SK-N-SH (cell line): ENCODE measurements around the gene RAB6A. TPM values are rescaled to one million over a fixed set of nuclear protein-coding genes. Genes with fewer than 3 reads are reported as not detected.

Experiments used
- CTCF ChIA-PET: fragments of 300-600, 350-600 bp; formaldehyde crosslinking; extraction: SDS; loops from one replicate; lab custom pipeline; 2021; lab: Yijun Ruan, JAX
- POLR2A ChIA-PET: fragments of 350-600 bp; sonication (Branson Sonifier 250); formaldehyde crosslinking; extraction: SDS; loops from one replicate; lab custom pipeline; 2020; ENCODE audit warnings: antibody characterized with exemption, inconsistent platforms; lab: Yijun Ruan, JAX
- DNase-seq: peaks from one replicate; pipeline ENCODE4 v3.0.0; 2012
- H2AFZ ChIP-seq: fragments of 200-600 bp; sonication (generic); 2 replicates; pipeline ENCODE4 v1.8.1; 2016; ENCODE audit warnings: antibody characterized with exemption, mild to moderate bottlenecking, low read depth
- H3F3A ChIP-seq: fragments of 200-600 bp; sonication (generic); replicated peaks from 2 replicates; pipeline ENCODE3; 2016; ENCODE audit warnings: antibody characterized with exemption, mild to moderate bottlenecking; ENCODE audit not compliant: insufficient read depth
- H3K27ac ChIP-seq, 2 experiments: fragments of 200-500 bp in 1 of 2; fragments of 200-600 bp in 1 of 2; sonication (Bioruptor generic) in 1 of 2; sonication (generic), shearing (Covaris generic) in 1 of 2; 2 replicates each; pipeline versions ENCODE4 v1.5.1 to v1.6.1; 2014 to 2016; ENCODE audit warnings: low read depth in 2 of 2, inconsistent platforms in 1 of 2, low read length in 1 of 2, mild to moderate bottlenecking in 1 of 2, mixed read lengths in 1 of 2
- H3K27me3 ChIP-seq: fragments of 200-600 bp; sonication (generic), shearing (Covaris generic); 2 replicates; pipeline ENCODE4 v1.6.1; 2016; ENCODE audit warnings: mixed run types; ENCODE audit not compliant: insufficient read depth
- H3K36me3 ChIP-seq, 2 experiments: fragments of 200-500 bp in 1 of 2; fragments of 200-600 bp in 1 of 2; sonication (Bioruptor generic) in 1 of 2; sonication (generic) in 1 of 2; replicated peaks in 1 of 2; 2 replicates each; pipeline versions ENCODE3 to v1.5.1; 2014 to 2016; ENCODE audit warnings: low read length in 1 of 2, mild to moderate bottlenecking in 1 of 2; ENCODE audit not compliant: insufficient read depth in 2 of 2, control insufficient read depth in 1 of 2
- H3K4me1 ChIP-seq, 2 experiments: fragments of 200-500 bp in 1 of 2; fragments of 200-600 bp in 1 of 2; sonication (Bioruptor generic) in 1 of 2; sonication (generic), shearing (Covaris generic) in 1 of 2; 2 replicates each; pipeline versions ENCODE4 v1.5.1 to v1.6.1; 2014 to 2016; ENCODE audit warnings: low read depth in 1 of 2, low read length in 1 of 2, mixed run types in 1 of 2; ENCODE audit not compliant: insufficient read depth in 2 of 2, control insufficient read depth in 1 of 2
- H3K4me2 ChIP-seq: fragments of 200-600 bp; sonication (generic), shearing (Covaris generic); 2 replicates; pipeline ENCODE4 v1.6.1; 2017; ENCODE audit warnings: mixed run types
- H3K4me3 ChIP-seq, 2 experiments: fragments of 200-500 bp in 1 of 2; fragments of 200-600 bp in 1 of 2; sonication (Bioruptor generic) in 1 of 2; sonication (generic), shearing (Covaris generic) in 1 of 2; 2 replicates each; pipeline versions ENCODE4 v1.5.1 to v1.8.1; 2014 to 2016; ENCODE audit warnings: low read depth in 2 of 2, inconsistent platforms in 1 of 2, low read length in 1 of 2, mild to moderate bottlenecking in 1 of 2, mixed read lengths in 1 of 2, moderate library complexity in 1 of 2
- H3K79me2 ChIP-seq: fragments of 200-600 bp; sonication (generic); 2 replicates; pipeline ENCODE4 v1.8.1; 2017; ENCODE audit warnings: mild to moderate bottlenecking; ENCODE audit not compliant: insufficient read depth
- H3K9ac ChIP-seq: fragments of 200-600 bp; sonication (generic); 2 replicates; pipeline ENCODE4 v1.6.1; 2017; ENCODE audit warnings: mixed run types
- H3K9me2 ChIP-seq: fragments of 200-600 bp; sonication (generic); 2 replicates; pipeline ENCODE4 v1.6.1; 2017; ENCODE audit warnings: mixed run types
- H3K9me3 ChIP-seq: fragments of 200-600 bp; sonication (generic); 2 replicates; pipeline ENCODE4 v1.6.1; 2017; ENCODE audit warnings: mixed run types, mild to moderate bottlenecking, moderate library complexity
- H4K20me1 ChIP-seq: fragments of 200-600 bp; sonication (generic); 2 replicates; pipeline ENCODE4 v1.6.1; 2017; ENCODE audit warnings: mild to moderate bottlenecking, mixed run types; ENCODE audit not compliant: insufficient read depth
- CTCF ChIP-seq: fragments of 200-600 bp; sonication (generic); IDR thresholded peaks from 2 replicates; pipeline ENCODE4 v1.6.1; 2017; ENCODE audit warnings: antibody characterized with exemption, mild to moderate bottlenecking, moderate library complexity
- ELF1 ChIP-seq: IDR thresholded peaks from 2 replicates; pipeline ENCODE4 v1.4.0; 2012
- FOXM1 ChIP-seq: IDR thresholded peaks from 2 replicates; pipeline ENCODE4 v1.4.0; 2012; ENCODE audit warnings: low read depth, mild to moderate bottlenecking
- IRF3 ChIP-seq: fragments of 150-350 bp; IDR thresholded peaks from 2 replicates; pipeline ENCODE4 v1.6.1; 2016; ENCODE audit warnings: mild to moderate bottlenecking, low read depth, low read length
- MXI1 ChIP-seq: IDR thresholded peaks from 2 replicates; pipeline ENCODE4 v1.6.1; 2012; ENCODE audit warnings: mild to moderate bottlenecking, low read depth, low read length, improper control_type of control experiment
- RCOR1 ChIP-seq: fragments of 150-350 bp; IDR thresholded peaks from 2 replicates; pipeline ENCODE4 v1.6.1; 2017; ENCODE audit warnings: antibody characterized with exemption, low read length
- USF1 ChIP-seq: IDR thresholded peaks from 2 replicates; pipeline ENCODE4 v1.4.0; 2012; ENCODE audit warnings: low read depth, borderline replicate concordance
- USF2 ChIP-seq: fragments of 150-350 bp; IDR thresholded peaks from 2 replicates; pipeline ENCODE4 v1.6.1; 2017; ENCODE audit warnings: antibody characterized with exemption, low read length, low read depth, borderline replicate concordance
- WGBS: methylation state at CpG from one replicate; pipeline ENCODE4 v1.1.6; 2017; ENCODE audit warnings: low lambda C conversion rate; 5-methylcytosine and 5-hydroxymethylcytosine counted together
- polyA plus RNA-seq, 3 experiments: library from polyadenylated mRNA; depleted of rRNA; stranded (reverse); fragments of >200 nt; gene quantifications; 2 replicates each; pipeline ENCODE4 v1.2.3, GENCODE V29; 2012
- TF ChIP-seq, protein P1 (sequence below): IDR thresholded peaks from 2 replicates; pipeline ENCODE4; 2012
- TF ChIP-seq, protein P2 (sequence below): IDR thresholded peaks from 2 replicates; pipeline ENCODE4 v1.4.0; 2012; ENCODE audit warnings: low read depth, borderline replicate concordance

The RAB6A gene
- polyA plus RNA-seq, 1 of the 3 experiments (the other 2 are of a cell fraction) = 39.1 TPM

GRCh38 chr11:73759610-73760134 lies 1.2 kb downstream of the RAB6A start:
- Histone ChIP-seq H3K27ac (peak overlapping the region; percentile 84 to 89), H3F3A (peaks cover 4% of the 10 kb centered on the region), H4K20me1 (peaks cover 43% of the 10 kb centered on the region), H3K4me3 (peak overlapping the region; percentile 87 to 89), H2AFZ (peak overlapping the region; percentile 84), H3K9ac (peak overlapping the region; percentile 93), H3K36me3 (no peaks in the 10 kb centered on the region), H3K79me2 (peaks cover 60% of the 10 kb centered on the region), H3K9me2 (no peaks in the 10 kb centered on the region), H3K9me3 (no peaks in the 10 kb centered on the region), H3K4me2 (peak overlapping the region; percentile 83), H3K27me3 (no peaks in the 10 kb centered on the region), H3K4me1 (peaks cover 4 to 13% of the 10 kb centered on the region in 2 experiments; a peak in 2 of 4 replicates)
- ChIA-PET CTCF (no interaction called here), POLR2A (interaction anchor here (4.4 kb wide), 1 partner anchor 18 kb away, joined by 89 read pairs; no protein-coding TSS in a partner anchor)
- TF ChIP-seq CTCF (peak; percentile 49), USF2 (no peak), MXI1 (peak; percentile 69)
- TF ChIP-seq, protein P1, sequence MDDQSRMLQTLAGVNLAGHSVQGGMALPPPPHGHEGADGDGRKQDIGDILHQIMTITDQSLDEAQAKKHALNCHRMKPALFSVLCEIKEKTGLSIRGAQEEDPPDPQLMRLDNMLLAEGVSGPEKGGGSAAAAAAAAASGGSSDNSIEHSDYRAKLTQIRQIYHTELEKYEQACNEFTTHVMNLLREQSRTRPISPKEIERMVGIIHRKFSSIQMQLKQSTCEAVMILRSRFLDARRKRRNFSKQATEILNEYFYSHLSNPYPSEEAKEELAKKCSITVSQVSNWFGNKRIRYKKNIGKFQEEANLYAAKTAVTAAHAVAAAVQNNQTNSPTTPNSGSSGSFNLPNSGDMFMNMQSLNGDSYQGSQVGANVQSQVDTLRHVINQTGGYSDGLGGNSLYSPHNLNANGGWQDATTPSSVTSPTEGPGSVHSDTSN = 0 out of 2 replicates have a peak, but pooled peaks have one; percentile 5
- TF ChIP-seq, protein P2, sequence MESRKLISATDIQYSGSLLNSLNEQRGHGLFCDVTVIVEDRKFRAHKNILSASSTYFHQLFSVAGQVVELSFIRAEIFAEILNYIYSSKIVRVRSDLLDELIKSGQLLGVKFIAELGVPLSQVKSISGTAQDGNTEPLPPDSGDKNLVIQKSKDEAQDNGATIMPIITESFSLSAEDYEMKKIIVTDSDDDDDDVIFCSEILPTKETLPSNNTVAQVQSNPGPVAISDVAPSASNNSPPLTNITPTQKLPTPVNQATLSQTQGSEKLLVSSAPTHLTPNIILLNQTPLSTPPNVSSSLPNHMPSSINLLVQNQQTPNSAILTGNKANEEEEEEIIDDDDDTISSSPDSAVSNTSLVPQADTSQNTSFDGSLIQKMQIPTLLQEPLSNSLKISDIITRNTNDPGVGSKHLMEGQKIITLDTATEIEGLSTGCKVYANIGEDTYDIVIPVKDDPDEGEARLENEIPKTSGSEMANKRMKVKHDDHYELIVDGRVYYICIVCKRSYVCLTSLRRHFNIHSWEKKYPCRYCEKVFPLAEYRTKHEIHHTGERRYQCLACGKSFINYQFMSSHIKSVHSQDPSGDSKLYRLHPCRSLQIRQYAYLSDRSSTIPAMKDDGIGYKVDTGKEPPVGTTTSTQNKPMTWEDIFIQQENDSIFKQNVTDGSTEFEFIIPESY = no peak
- DNase-seq = peak; percentile 36
- under 1% methylated on average over 8 of the region's 8 CpGs for WGBS

GRCh38 chr11:73758451-73758850 lies 2.4 kb downstream of the RAB6A start:
- DNase-seq = no peak
- no peak for TF ChIP-seq IRF3
- no peak for TF ChIP-seq RCOR1
- no peak for TF ChIP-seq USF1
- TF ChIP-seq ELF1 = no peak
- TF ChIP-seq FOXM1 = no peak
- Histone ChIP-seq H3F3A (peaks cover 4% of the 10 kb centered on the region), H2AFZ (no peak overlapping the region), H3K27me3 (no peaks in the 10 kb centered on the region), H3K4me1 (peaks cover 4 to 13% of the 10 kb centered on the region in 2 experiments; a peak in 2 of 4 replicates), H3K4me2 (peak overlapping the region; percentile 83), H3K4me3 (peak overlapping the region; percentile 87 to 89; a peak in 2 of 4 replicates), H3K9me2 (no peaks in the 10 kb centered on the region), H3K9ac (peak overlapping the region; percentile 93; the same call in 1 of the 2 replicates), H3K9me3 (no peaks in the 10 kb centered on the region), H3K27ac (no peak overlapping the region), H4K20me1 (peaks cover 55% of the 10 kb centered on the region), H3K36me3 (no peaks in the 10 kb centered on the region), H3K79me2 (peaks cover 72% of the 10 kb centered on the region)
- ChIA-PET POLR2A (no interaction called here), CTCF (no interaction called here)
- 92% methylated on average over 1 of the region's 1 CpG for WGBS
